Osteoblast (primary cell): ENCODE measurements around the gene GADL1. TPM values are rescaled to one million over a fixed set of nuclear protein-coding genes. Genes with fewer than 3 reads are reported as not detected.

Source experiments
- DNase-seq: peaks from one replicate; pipeline ENCODE4 v3.0.0; 2011; ENCODE audit warnings: low spot score, mixed read lengths; ENCODE audit not compliant: insufficient read length; ENCODE audit errors: missing footprints
- H2AFZ ChIP-seq: 2 replicates; pipeline ENCODE4 v1.6.0; 2011; ENCODE audit warnings: mild to moderate bottlenecking, low read length
- H3K27ac ChIP-seq: 2 replicates; pipeline ENCODE4 v1.5.1; 2011; ENCODE audit warnings: mild to moderate bottlenecking, low read depth, low read length, moderate library complexity
- H3K27me3 ChIP-seq: 2 replicates; pipeline ENCODE4 v1.6.0; 2012; ENCODE audit warnings: mild to moderate bottlenecking, control low read depth, inconsistent platforms, low read length, moderate library complexity; ENCODE audit not compliant: insufficient read depth
- H3K36me3 ChIP-seq: 2 replicates; pipeline ENCODE4 v1.5.1; 2011; ENCODE audit warnings: mild to moderate bottlenecking, low read length, control low read depth, moderate library complexity; ENCODE audit not compliant: insufficient read depth
- H3K4me1 ChIP-seq: 2 replicates; pipeline ENCODE4 v1.5.1; 2011; ENCODE audit warnings: mild to moderate bottlenecking, low read length, control low read depth, moderate library complexity; ENCODE audit not compliant: insufficient read depth
- H3K4me2 ChIP-seq: 2 replicates; pipeline ENCODE4 v1.6.0; 2011; ENCODE audit warnings: mild to moderate bottlenecking, low read length; ENCODE audit not compliant: insufficient read depth
- H3K4me3 ChIP-seq: fragments of 200-600 bp; sonication (generic); 3 replicates; pipeline ENCODE4 v1.5.1; 2012; ENCODE audit warnings: mild to moderate bottlenecking, low read length, inconsistent platforms; ENCODE audit not compliant: insufficient read depth
- H3K79me2 ChIP-seq: 2 replicates; pipeline ENCODE4 v1.6.0; 2012; ENCODE audit warnings: mild to moderate bottlenecking, low read length, control low read depth, inconsistent platforms; ENCODE audit not compliant: insufficient read depth
- H3K9me3 ChIP-seq: 2 replicates; pipeline ENCODE4 v1.5.1; 2011; ENCODE audit warnings: low read depth, low read length, control low read depth
- H4K20me1 ChIP-seq: 2 replicates; pipeline ENCODE4 v1.6.0; 2012; ENCODE audit warnings: mild to moderate bottlenecking, low read length, control low read depth; ENCODE audit not compliant: insufficient read depth
- total RNA-seq: library from RNA; depleted of rRNA; stranded (reverse); fragments of >200 nt; gene quantifications from 2 replicates; pipeline ENCODE4 v1.2.3, GENCODE V29; 2012
- TF ChIP-seq, protein P1 (sequence below): IDR thresholded peaks from 2 replicates; pipeline ENCODE4 v1.5.1; 2011; ENCODE audit warnings: mild to moderate bottlenecking, low read depth, low read length, moderate library complexity; ENCODE audit errors: extremely low read depth

The GADL1 gene
- total RNA-seq, 1 donor: not detected

DNA sequence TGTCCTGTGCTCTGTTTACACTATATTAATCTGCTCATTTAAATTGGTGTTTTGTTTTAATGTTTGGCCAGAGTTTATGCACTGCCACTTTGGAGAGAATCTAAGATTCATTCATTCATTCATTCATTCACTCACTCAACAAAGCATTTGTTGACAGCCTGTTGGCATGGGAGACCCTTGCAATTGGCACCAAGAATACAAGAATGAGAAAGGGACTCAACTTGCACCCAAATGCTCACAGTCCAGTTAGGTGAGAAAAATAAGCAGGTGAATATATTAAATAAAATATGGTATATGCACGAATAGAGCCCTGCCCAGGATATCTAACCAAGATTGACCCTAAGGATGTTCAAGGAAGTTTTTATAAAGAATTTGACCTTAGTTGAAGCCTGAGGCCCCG lies 207.7 kb downstream of the GADL1 start:
- no peak for DNase-seq
- peaks cover 41% of the 10 kb centered on the region for H3K4me1 ChIP-seq
- H2AFZ ChIP-seq: no peak overlapping the region
- H4K20me1 ChIP-seq: no peaks in the 10 kb centered on the region
- no peak overlapping the region for H3K4me3 ChIP-seq
- H3K27me3 ChIP-seq: no peaks in the 10 kb centered on the region
- peaks cover 23% of the 10 kb centered on the region for H3K79me2 ChIP-seq
- TF ChIP-seq, protein P1, sequence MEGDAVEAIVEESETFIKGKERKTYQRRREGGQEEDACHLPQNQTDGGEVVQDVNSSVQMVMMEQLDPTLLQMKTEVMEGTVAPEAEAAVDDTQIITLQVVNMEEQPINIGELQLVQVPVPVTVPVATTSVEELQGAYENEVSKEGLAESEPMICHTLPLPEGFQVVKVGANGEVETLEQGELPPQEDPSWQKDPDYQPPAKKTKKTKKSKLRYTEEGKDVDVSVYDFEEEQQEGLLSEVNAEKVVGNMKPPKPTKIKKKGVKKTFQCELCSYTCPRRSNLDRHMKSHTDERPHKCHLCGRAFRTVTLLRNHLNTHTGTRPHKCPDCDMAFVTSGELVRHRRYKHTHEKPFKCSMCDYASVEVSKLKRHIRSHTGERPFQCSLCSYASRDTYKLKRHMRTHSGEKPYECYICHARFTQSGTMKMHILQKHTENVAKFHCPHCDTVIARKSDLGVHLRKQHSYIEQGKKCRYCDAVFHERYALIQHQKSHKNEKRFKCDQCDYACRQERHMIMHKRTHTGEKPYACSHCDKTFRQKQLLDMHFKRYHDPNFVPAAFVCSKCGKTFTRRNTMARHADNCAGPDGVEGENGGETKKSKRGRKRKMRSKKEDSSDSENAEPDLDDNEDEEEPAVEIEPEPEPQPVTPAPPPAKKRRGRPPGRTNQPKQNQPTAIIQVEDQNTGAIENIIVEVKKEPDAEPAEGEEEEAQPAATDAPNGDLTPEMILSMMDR: no peak
- H3K4me2 ChIP-seq: no peak overlapping the region
- peaks cover 46% of the 10 kb centered on the region for H3K36me3 ChIP-seq
- no peak overlapping the region for H3K27ac ChIP-seq
- H3K9me3 ChIP-seq: no peaks in the 10 kb centered on the region

DNA sequence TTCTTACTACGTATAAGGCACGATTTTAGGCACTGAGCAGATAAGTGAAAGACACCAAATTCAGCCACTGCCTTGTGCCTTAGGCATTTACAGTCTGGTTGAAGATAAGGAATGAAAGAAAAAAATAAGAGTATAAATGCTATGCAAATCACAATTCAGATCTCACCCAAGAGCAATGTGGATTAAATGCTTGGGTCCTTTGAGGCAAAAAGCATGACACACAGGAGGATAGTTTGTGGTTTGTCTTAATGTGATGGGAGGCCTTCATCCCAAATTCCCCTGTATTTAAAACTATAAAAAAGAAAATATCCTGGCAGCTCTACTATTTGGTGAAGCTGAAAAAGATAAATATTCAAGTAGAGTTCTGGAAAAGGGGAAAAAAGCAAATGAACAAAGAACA lies 208.3 kb downstream of the GADL1 start:
- peaks cover 41% of the 10 kb centered on the region for H3K36me3 ChIP-seq
- H3K9me3 ChIP-seq: no peaks in the 10 kb centered on the region
- H3K4me3 ChIP-seq: no peak overlapping the region
- no peak overlapping the region for H2AFZ ChIP-seq
- H4K20me1 ChIP-seq: no peaks in the 10 kb centered on the region
- peaks cover 48% of the 10 kb centered on the region for H3K4me1 ChIP-seq
- H3K27ac ChIP-seq: no peak overlapping the region
- H3K27me3 ChIP-seq: no peaks in the 10 kb centered on the region
- TF ChIP-seq, protein P1: no peak
- no peak for DNase-seq
- H3K4me2 ChIP-seq: no peak overlapping the region
- peaks cover 23% of the 10 kb centered on the region for H3K79me2 ChIP-seq

DNA sequence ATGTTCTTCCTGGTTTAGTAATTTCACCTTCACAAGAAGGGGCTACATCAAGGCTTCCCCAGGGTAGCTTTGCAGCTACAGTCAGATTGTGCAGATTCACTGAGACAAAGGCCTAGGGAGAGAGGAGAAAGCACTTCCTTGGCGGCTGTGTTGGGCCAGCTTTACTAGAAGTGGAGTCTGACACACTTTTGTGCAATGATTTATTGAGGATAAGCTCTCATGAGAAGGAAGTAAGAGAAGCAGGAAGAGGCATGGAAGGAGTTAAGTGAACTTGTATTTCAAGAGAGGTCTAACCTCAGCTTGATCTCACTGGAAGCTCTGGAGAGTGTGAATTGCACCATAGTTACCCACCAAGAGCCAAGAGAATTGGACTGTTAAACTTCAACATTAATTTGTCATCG lies 209.2 kb downstream of the GADL1 start:
- no peaks in the 10 kb centered on the region for H4K20me1 ChIP-seq
- H2AFZ ChIP-seq: no peak overlapping the region
- TF ChIP-seq, protein P1: no peak
- no peaks in the 10 kb centered on the region for H3K9me3 ChIP-seq
- H3K27ac ChIP-seq: no peak overlapping the region
- no peak overlapping the region for H3K4me2 ChIP-seq
- no peak for DNase-seq
- H3K79me2 ChIP-seq: peaks cover 23% of the 10 kb centered on the region
- peaks cover 47% of the 10 kb centered on the region for H3K4me1 ChIP-seq
- H3K27me3 ChIP-seq: no peaks in the 10 kb centered on the region
- no peak overlapping the region for H3K4me3 ChIP-seq
- peaks cover 32% of the 10 kb centered on the region for H3K36me3 ChIP-seq

DNA sequence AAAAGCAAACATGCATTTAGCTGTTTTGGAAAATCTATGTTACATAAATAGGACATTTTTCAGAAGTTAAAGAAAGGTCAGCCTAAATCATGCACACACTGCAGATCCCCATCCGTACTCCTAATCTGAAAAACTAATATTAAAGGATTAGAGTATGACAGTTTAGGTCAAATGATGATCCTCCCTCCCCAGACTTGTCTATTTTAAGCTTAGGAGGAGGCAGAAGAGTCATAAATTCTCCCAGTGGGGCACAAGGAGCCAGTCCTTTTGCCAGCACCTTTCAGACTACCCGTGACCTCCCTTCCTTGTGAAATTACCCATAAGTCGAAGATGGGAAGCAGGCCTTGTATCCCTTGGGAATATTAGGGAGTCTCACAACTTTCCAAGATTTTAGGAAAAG lies 210.1 kb downstream of the GADL1 start:
- H3K4me2 ChIP-seq: no peak overlapping the region
- H3K4me1 ChIP-seq: peaks cover 38% of the 10 kb centered on the region
- H3K4me3 ChIP-seq: no peak overlapping the region
- H3K27ac ChIP-seq: no peak overlapping the region
- H3K27me3 ChIP-seq: no peaks in the 10 kb centered on the region
- peaks cover 27% of the 10 kb centered on the region for H3K79me2 ChIP-seq
- H3K9me3 ChIP-seq: no peaks in the 10 kb centered on the region
- no peak overlapping the region for H2AFZ ChIP-seq
- peaks cover 27% of the 10 kb centered on the region for H3K36me3 ChIP-seq
- TF ChIP-seq, protein P1: no peak
- no peaks in the 10 kb centered on the region for H4K20me1 ChIP-seq
- DNase-seq: no peak
